PC-9 (cell line): ENCODE results near the gene MTMR3.

ENCODE experiments used
- CTCF ChIP-seq: fragments of 200-600 bp; sonication (generic); conservative IDR thresholded peaks from 2 replicates; pipeline ENCODE4 v1.6.1; 2017; ENCODE audit warnings: mixed run types, antibody characterized with exemption, mild to moderate bottlenecking, moderate library complexity
- EZH2 ChIP-seq: fragments of 200-600 bp; sonication (generic); IDR thresholded peaks from 2 replicates; pipeline ENCODE4 v1.8.0; 2017; ENCODE audit warnings: antibody characterized with exemption, low read depth

- TF ChIP-seq CTCF (no peak), EZH2 (no peak)
Measured at GRCh38 chr22:29882716-29883044, 294 bp upstream of the MTMR3 start.
